ENCODE results near the gene ST7. TPM values are rescaled to one million over a fixed set of nuclear protein-coding genes. Genes with fewer than 3 reads are reported as not detected.

ST7 gene
- total and polyA plus RNA-seq, 2 of the 13 experiments (the other 11 are each of a cell fraction or from before 2014, with no cell fraction given): 17.3 to 23.5 TPM

GRCh38 chr7:117183729-117184128 is 230.4 kb downstream of the ST7 start (continued):
- TF ChIP-seq ZNF770 (CRISPR knock-in tag; IDR thresholded peaks at IDR 0.05) (no peak), WIZ (CRISPR knock-in tag; IDR thresholded peaks at IDR 0.05) (no peak), EP300 (IDR thresholded peaks at IDR 0.05; ENCODE audit: low read depth in 2 of 2, low read length in 2 of 2) (no peak), EP300 (CRISPR knock-in tag; IDR thresholded peaks at IDR 0.05; ENCODE audit: borderline replicate concordance) (no peak)

- H3K9me3 ChIP-seq (ENCODE audit: low read length): no peaks in the 10 kb centered on the region
- ATAC-seq (no peak), FAIRE-seq (no peak), DNase-seq (ENCODE audit: low spot score) (no peak)
- no peak for TF ChIP-seq ZNF891 (CRISPR knock-in tag; IDR thresholded peaks at IDR 0.05)
- no peak for TF ChIP-seq FOXO4 (CRISPR knock-in tag; conservative IDR thresholded peaks at IDR 0.05)
- TF ChIP-seq ZNF460 (CRISPR knock-in tag; IDR thresholded peaks at IDR 0.05; ENCODE audit: borderline replicate concordance): no peak
- TF ChIP-seq SPEN (CRISPR knock-in tag; IDR thresholded peaks at IDR 0.05; ENCODE audit: low read depth): no peak
- TF ChIP-seq MTA3 (CRISPR knock-in tag; IDR thresholded peaks at IDR 0.05): no peak
- no peak for TF ChIP-seq MED1 (CRISPR knock-in tag; IDR thresholded peaks at IDR 0.05)
- no peak for TF ChIP-seq ZNF251 (CRISPR knock-in tag; IDR thresholded peaks at IDR 0.05)
- TF ChIP-seq KDM5B (CRISPR knock-in tag; IDR thresholded peaks at IDR 0.05; ENCODE audit: borderline replicate concordance): no peak
- no peak for TF ChIP-seq ZBTB38 (CRISPR knock-in tag; IDR thresholded peaks at IDR 0.05)
- no peak for TF ChIP-seq DBP (CRISPR knock-in tag; IDR thresholded peaks at IDR 0.05; ENCODE audit: not compliant biosample characterization)
- no peak for TF ChIP-seq LCORL (IDR thresholded peaks at IDR 0.05)
- TF ChIP-seq LCORL (CRISPR knock-in tag; IDR thresholded peaks at IDR 0.05): no peak
- no peak for TF ChIP-seq MAFF (IDR thresholded peaks at IDR 0.05; ENCODE audit: low read depth, low read length)
- TF ChIP-seq CEBPG (CRISPR knock-in tag; IDR thresholded peaks at IDR 0.05): no peak
- TF ChIP-seq STAG1 (CRISPR knock-in tag; IDR thresholded peaks at IDR 0.05): no peak
- no peak for TF ChIP-seq FOXK1 (CRISPR knock-in tag; IDR thresholded peaks at IDR 0.05; ENCODE audit: borderline replicate concordance, low read depth)
- no peak for TF ChIP-seq WIZ (CRISPR knock-in tag; IDR thresholded peaks at IDR 0.05)
- POLR2A ChIA-PET: no interaction called here
- no peak overlapping the region for H2AFZ ChIP-seq (ENCODE audit: low read length)
- whole genome bisulfite sequencing (ENCODE audit: low lambda C conversion rate): 96% methylated on average over 2 of the region's 2 CpGs
- no TSS peak for BruUV-seq (replicated peaks)
- in situ Hi-C loops (cut with HindIII; ENCODE audit: extremely low pct_ligation_motif_present, low pct_unique_long_range_greater_than_20kb): no loop called here
- intact Hi-C loops (cut with micrococcal nuclease; ENCODE audit: unreplicated experiment): no loop called here
- no peaks in the 10 kb centered on the region for H3K79me2 ChIP-seq (ENCODE audit: insufficient read depth, low read length)
- H3K9ac ChIP-seq (ENCODE audit: insufficient read depth, low read depth, low read length): no peak overlapping the region
- no peak overlapping the region for H3K4me3 ChIP-seq (replicated peaks in 1 of 3; ENCODE audit: insufficient read depth in 1 of 3, low read depth in 2 of 3, low read length in 3 of 3)
- no peaks in the 10 kb centered on the region for H4K20me1 ChIP-seq (ENCODE audit: insufficient read depth, low read length)
- no peaks in the 10 kb centered on the region for H3K27me3 ChIP-seq (ENCODE audit: control insufficient read depth in 1 of 2, insufficient read depth in 2 of 2, low read length in 2 of 2)
- H3K27ac ChIP-seq (ENCODE audit: extremely low read length, insufficient read depth, low read length): no peak overlapping the region
- no peaks in the 10 kb centered on the region; a peak in 3 of 5 replicates for H3K36me3 ChIP-seq (replicated peaks in 1 of 2; ENCODE audit: control insufficient read depth in 1 of 2, insufficient read depth in 2 of 2, low read length in 2 of 2)
- CTCF ChIA-PET (ENCODE audit: low intra/inter-chr PET ratio, low total read pairs): no interaction called here
- H3K4me1 ChIP-seq (ENCODE audit: insufficient read depth, low read length): no peaks in the 10 kb centered on the region
- no peak overlapping the region for H3K4me2 ChIP-seq (ENCODE audit: low read depth, low read length)
These were observed 231.1 kb downstream of the ST7 start for GRCh38 chr7:117184367-117184766.
